NCI-H2029 treated with DMSO at 0.1 percent for 48 hours (cell line): ENCODE measurements around the gene SUPT3H.
"Not testable (repeated sequence)": the region's sequence is repeated elsewhere in the genome, so short reads cannot be mapped to it uniquely, and the experiment has no call there.

Experiments used
- DNase-seq: peaks from one replicate; lab custom pipeline; 2025; lab: John Stamatoyannopoulos, UW

The SUPT3H gene

GRCh38 chr6:45052325-45052724 is 325.4 kb downstream of the SUPT3H start:
- DNase-seq: no peak

- no peak for DNase-seq
Observed at GRCh38 chr6:45049188-45049843, 328.4 kb downstream of the SUPT3H start.

- no peak for DNase-seq
Observed at GRCh38 chr6:45047573-45047972, 330.2 kb downstream of the SUPT3H start.

GRCh38 chr6:45045253-45045601 is 332.5 kb downstream of the SUPT3H start:
- no peak for DNase-seq

GRCh38 chr6:45044510-45045252 is 333.1 kb downstream of the SUPT3H start:
- DNase-seq: no peak

GRCh38 chr6:45044086-45044485 is 333.6 kb downstream of the SUPT3H start:
- DNase-seq: no peak

- DNase-seq: not testable (repeated sequence)
Observed at GRCh38 chr6:45042673-45043072, 335.1 kb downstream of the SUPT3H start.

- DNase-seq: no peak
Observed at GRCh38 chr6:45038226-45038625, 339.5 kb downstream of the SUPT3H start.

GRCh38 chr6:45036103-45036502 is 341.6 kb downstream of the SUPT3H start:
- DNase-seq: no peak

- no peak for DNase-seq
Observed at GRCh38 chr6:45032426-45032825, 345.3 kb downstream of the SUPT3H start.

GRCh38 chr6:45031601-45032000 is 346.1 kb downstream of the SUPT3H start:
- no peak for DNase-seq

- no peak for DNase-seq
Observed at GRCh38 chr6:45027126-45027525, 350.6 kb downstream of the SUPT3H start.

GRCh38 chr6:45026003-45026516 is 351.7 kb downstream of the SUPT3H start:
- no peak for DNase-seq

- DNase-seq: no peak
Observed at GRCh38 chr6:45024610-45025009, 353.1 kb downstream of the SUPT3H start.

- no peak for DNase-seq
Observed at GRCh38 chr6:45021676-45022075, 356.1 kb downstream of the SUPT3H start.

- no peak for DNase-seq
Observed at GRCh38 chr6:45012687-45013086, 365.0 kb downstream of the SUPT3H start.

GRCh38 chr6:45009576-45009975 is 368.2 kb downstream of the SUPT3H start:
- DNase-seq: no peak

- DNase-seq: no peak
Observed at GRCh38 chr6:45006893-45007292, 370.8 kb downstream of the SUPT3H start.

- no peak for DNase-seq
Observed at GRCh38 chr6:45003961-45004360, 373.8 kb downstream of the SUPT3H start.

GRCh38 chr6:45003387-45003786 is 374.3 kb downstream of the SUPT3H start:
- DNase-seq: no peak

GRCh38 chr6:45002390-45003105 is 375.2 kb downstream of the SUPT3H start:
- no peak for DNase-seq

- DNase-seq: no peak
Observed at GRCh38 chr6:45001663-45002062, 376.1 kb downstream of the SUPT3H start.

GRCh38 chr6:45000833-45001232 is 376.9 kb downstream of the SUPT3H start:
- no peak for DNase-seq
